Measurements from ENCODE around the gene YOD1.

YOD1 gene

DNA sequence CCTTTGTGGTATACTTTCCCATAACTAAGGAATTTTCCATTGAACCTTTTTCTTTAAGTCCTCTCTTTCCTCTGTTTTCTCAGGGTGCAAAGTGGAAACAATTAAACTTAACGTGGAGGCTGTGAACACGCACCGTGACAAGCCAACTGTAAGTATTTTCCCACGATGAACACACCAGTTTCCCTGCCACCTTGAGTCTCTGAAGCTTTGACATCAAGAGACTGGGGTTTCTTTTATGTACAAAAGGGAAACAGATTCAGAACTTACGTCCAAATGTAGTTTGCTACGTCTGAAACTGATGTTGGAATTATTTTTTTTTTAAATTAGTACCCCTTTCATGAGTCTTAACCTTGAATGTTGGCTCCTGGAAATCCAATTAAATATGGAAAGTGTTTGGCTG, 20.4 kb upstream of the YOD1 start:
- no peak for TF ChIP-seq ZFX (IDR thresholded peaks at IDR 0.05)
- no peak for TF ChIP-seq CTCF (conservative IDR thresholded peaks at IDR 0.05)
- H3K27ac ChIP-seq = no peak overlapping the region

DNA sequence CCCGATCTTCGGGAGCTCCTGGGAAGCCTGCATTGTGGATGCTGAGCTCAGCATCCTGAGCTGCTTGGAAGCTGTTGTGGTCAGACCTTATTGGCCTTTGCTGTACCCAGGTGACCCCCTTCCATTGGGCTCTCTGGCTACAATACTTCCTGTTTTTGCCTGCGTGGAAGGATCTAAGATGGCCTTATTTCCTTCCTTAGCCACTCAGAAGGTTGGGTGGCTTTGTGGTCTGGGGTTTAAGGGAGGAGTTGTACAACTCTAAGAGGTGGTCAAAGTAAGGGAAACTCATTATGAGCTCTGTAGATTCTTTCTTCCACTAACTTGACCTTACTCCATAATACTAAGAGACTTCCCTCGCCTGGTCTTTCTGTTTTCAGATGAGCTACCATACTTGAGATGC, 19.8 kb upstream of the YOD1 start:
- H3K27ac ChIP-seq = no peak overlapping the region

DNA sequence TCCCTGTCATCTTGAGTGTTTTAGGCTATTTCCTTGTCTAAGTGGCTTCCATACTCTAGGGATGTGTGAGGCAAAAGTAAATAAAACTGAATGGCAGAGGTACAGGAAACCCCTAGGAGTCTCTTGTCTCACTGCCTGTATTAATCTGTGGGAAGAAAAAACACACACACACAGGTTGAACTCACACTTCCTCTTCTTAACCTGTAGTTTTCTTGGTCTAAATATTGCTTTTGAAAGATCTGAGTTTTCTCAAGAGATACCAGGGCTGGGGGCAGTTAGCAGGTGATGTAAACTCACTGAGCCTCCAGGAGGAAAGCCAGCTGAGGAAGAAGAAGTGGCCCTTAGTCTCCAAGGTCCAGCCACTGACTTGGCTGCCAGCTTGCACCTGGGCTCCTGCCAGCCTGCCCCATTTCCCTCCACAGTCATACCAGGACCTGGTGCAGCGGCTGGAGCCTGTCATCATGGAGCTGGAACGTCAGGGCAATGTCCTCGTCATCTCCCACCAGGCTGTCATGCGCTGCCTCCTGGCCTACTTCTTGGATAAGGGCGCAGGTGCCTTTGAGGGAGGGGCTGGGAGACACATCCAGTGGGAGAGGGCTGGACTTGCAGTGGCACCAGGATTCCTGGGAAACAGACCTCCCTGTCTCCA, 19.0 kb upstream of the YOD1 start:
- no peak overlapping the region for H3K27ac ChIP-seq
- TF ChIP-seq CTCF (conservative IDR thresholded peaks at IDR 0.05) = no peak
- no peak for TF ChIP-seq ZFX (IDR thresholded peaks at IDR 0.05)

More for the DNA sequence above, 19.8 kb upstream of the YOD1 start:
- no peak for TF ChIP-seq CTCF (conservative IDR thresholded peaks at IDR 0.05)
- TF ChIP-seq ZFX (IDR thresholded peaks at IDR 0.05) = no peak

DNA sequence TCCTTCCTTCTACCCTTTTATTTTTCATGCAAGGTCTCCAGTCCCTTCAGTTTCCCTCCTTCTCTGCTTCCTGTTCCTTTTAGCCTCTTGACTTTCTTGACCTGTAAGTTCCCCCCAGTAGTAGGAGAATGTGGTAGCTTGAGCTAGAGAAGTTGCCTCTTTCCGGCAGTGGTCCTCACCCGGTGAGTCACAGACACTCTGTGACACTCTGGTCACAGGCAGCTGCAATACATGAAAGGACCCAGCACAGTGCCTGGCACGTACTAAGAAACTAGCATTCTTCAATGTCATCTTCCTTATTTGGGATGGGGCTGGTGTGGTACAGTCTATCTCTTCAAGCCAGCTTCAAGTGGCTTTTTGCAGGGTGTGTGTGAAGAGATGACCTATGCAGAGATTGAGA, 18.1 kb upstream of the YOD1 start:
- no peak for TF ChIP-seq ZFX (IDR thresholded peaks at IDR 0.05)
- no peak for TF ChIP-seq CTCF (conservative IDR thresholded peaks at IDR 0.05)
- H3K27ac ChIP-seq = no peak overlapping the region

- no peak for TF ChIP-seq CTCF (conservative IDR thresholded peaks at IDR 0.05)
- no peak for TF ChIP-seq ZFX (IDR thresholded peaks at IDR 0.05)
Observed at GRCh38 chr1:207067665-207068064, 16.7 kb upstream of the YOD1 start.

DNA sequence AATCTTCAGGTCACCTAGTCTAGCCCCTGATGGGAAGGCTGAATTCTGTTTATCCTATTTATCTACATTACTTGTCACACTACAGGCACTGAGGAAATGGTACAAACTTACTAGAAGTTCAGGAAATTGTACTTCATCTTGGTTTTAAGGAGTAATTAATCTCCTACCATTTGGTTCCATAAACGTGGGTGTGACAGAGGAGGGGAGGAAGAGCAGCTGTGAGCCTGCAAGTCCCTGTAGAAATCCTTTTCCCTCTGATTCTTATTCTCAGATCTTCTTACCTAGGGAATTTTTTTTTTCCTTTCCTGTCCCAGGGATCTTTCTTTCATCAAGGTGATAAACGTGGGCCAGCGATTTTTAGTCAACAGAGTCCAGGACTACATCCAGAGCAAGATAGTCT, 16.2 kb upstream of the YOD1 start:
- H3K27ac ChIP-seq = no peak overlapping the region
- TF ChIP-seq CTCF (conservative IDR thresholded peaks at IDR 0.05) = no peak
- TF ChIP-seq ZFX (IDR thresholded peaks at IDR 0.05) = no peak

More at GRCh38 chr1:207067665-207068064, 16.7 kb upstream of the YOD1 start:
- no peak overlapping the region for H3K27ac ChIP-seq

- TF ChIP-seq ZFX (IDR thresholded peaks at IDR 0.05) (no peak), CTCF (conservative IDR thresholded peaks at IDR 0.05) (no peak)
- H3K27ac ChIP-seq = no peak overlapping the region
Observed at GRCh38 chr1:207064561-207064960, 13.6 kb upstream of the YOD1 start.
